GM19328 (cell line): ENCODE measurements around the gene TOGARAM1.
A peak's percentile ranks its signal among the peaks of the same experiment; 100 is the strongest.

Experiments
- ATAC-seq: cut with Tn5 transposase; IDR thresholded peaks from one replicate; pipeline ENCODE4 v1.9.1; 2021; ENCODE audit warnings: mild to moderate bottlenecking, moderate library complexity; ENCODE audit not compliant: unreplicated experiment

The TOGARAM1 gene, protein sequence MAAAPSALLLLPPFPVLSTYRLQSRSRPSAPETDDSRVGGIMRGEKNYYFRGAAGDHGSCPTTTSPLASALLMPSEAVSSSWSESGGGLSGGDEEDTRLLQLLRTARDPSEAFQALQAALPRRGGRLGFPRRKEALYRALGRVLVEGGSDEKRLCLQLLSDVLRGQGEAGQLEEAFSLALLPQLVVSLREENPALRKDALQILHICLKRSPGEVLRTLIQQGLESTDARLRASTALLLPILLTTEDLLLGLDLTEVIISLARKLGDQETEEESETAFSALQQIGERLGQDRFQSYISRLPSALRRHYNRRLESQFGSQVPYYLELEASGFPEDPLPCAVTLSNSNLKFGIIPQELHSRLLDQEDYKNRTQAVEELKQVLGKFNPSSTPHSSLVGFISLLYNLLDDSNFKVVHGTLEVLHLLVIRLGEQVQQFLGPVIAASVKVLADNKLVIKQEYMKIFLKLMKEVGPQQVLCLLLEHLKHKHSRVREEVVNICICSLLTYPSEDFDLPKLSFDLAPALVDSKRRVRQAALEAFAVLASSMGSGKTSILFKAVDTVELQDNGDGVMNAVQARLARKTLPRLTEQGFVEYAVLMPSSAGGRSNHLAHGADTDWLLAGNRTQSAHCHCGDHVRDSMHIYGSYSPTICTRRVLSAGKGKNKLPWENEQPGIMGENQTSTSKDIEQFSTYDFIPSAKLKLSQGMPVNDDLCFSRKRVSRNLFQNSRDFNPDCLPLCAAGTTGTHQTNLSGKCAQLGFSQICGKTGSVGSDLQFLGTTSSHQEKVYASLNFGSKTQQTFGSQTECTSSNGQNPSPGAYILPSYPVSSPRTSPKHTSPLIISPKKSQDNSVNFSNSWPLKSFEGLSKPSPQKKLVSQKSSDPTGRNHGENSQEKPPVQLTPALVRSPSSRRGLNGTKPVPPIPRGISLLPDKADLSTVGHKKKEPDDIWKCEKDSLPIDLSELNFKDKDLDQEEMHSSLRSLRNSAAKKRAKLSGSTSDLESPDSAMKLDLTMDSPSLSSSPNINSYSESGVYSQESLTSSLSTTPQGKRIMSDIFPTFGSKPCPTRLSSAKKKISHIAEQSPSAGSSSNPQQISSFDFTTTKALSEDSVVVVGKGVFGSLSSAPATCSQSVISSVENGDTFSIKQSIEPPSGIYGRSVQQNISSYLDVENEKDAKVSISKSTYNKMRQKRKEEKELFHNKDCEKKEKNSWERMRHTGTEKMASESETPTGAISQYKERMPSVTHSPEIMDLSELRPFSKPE (N-terminal part only)

GRCh38 chr14:44961554-44962333 is at the start of gene TOGARAM1, which contains the start of gene KLHL28:
Gene TOGARAM1, plus strand, starts transcription at chr14:44962190. Its CDS starts 232 bp downstream, at chr14:44962422.
Gene KLHL28, minus strand, starts transcription at chr14:44961947. Its CDS starts 16,019 bp downstream, at chr14:44945928.
- ATAC-seq, result peak; percentile 95

- no peak for ATAC-seq
Observed at GRCh38 chr14:44914849-44915248, 47.1 kb upstream of the TOGARAM1 start.

DNA sequence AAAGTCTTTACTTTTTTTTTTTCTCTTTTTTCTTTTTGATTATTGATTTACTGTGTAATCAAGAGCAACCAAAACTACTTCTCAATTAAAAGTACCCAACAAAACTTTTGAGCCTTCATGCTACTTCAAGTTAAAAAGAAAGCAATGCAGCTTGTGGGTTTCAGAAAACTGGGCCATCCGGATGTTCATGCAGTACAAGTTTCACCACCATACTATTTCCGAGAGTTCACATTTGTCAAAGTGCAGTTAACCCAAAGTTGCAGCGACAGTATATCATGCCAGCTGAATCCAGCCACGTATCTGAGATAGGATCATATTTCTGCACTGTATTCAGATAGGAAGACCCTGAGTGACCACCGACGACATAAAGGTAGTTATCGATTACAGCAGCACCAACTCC is 33.2 kb upstream of the TOGARAM1 start:
- no peak for ATAC-seq

DNA sequence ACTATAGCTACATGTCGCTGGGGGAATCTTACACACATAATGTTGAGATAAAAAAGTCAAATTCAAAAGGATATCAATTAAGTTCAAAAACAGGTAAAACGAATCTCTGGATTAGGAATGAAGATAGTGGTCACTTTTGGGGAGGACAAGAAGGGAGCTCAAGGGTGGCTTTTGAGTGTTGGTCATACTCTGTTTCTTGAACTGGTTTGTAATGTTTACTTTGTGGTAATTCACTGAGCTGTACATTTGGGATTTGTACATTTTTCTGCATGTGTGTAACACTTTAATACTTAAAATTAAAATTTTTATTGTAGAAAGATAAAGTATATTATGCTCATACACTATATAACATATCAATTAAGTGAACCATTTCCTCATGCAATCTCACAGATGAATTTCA is 26.8 kb upstream of the TOGARAM1 start:
- ATAC-seq, result no peak

GRCh38 chr14:44937547-44937946 is 24.4 kb upstream of the TOGARAM1 start:
- ATAC-seq, result no peak

- no peak for ATAC-seq
Observed at GRCh38 chr14:44940211-44940610, 21.8 kb upstream of the TOGARAM1 start.

GRCh38 chr14:44940944-44941343 is 21.0 kb upstream of the TOGARAM1 start:
- ATAC-seq, result no peak

DNA sequence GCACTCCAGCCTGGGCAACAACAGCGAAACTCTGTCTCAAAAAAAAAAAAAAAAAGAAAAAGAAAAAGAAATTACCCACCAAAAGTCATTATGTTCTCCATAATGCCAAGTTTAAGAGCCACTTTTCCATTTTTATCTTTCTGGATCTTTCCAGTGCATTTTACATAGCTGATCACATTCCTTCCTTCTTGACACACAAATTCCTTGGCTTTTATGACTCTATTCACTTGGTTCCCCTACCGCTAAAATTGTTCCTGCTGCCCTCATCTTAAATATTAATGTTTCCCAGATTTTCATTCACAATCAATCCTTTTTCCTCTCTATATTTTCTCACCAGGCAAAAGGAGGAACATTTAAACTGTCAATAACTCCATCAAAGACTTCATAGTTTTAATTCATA is 20.4 kb upstream of the TOGARAM1 start:
- ATAC-seq, result no peak

GRCh38 chr14:44942436-44942835 is 19.6 kb upstream of the TOGARAM1 start:
- ATAC-seq, result no peak

- ATAC-seq, result no peak
Observed at GRCh38 chr14:44944107-44944506, 17.9 kb upstream of the TOGARAM1 start.

DNA sequence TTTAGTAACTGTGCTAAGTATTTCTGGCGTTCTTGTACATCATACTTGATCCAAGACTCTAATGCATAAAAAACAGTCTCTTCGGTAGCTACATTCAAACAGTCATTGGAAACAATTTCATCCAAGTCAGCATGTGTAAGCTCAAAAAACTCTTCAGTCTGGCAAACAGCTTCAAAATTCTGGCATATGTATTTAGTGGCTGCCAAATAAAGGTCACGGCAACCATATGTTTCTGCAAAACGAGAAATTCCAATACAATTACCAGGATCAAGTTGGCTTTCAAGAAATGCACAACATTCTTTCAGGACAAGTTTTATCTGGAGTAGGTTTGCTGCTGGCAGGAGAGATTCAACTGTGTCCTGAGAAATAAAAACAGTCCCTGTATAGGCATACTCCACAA is 16.7 kb upstream of the TOGARAM1 start:
- ATAC-seq, result no peak

GRCh38 chr14:44951051-44951450 is 10.9 kb upstream of the TOGARAM1 start:
- ATAC-seq, result no peak

DNA sequence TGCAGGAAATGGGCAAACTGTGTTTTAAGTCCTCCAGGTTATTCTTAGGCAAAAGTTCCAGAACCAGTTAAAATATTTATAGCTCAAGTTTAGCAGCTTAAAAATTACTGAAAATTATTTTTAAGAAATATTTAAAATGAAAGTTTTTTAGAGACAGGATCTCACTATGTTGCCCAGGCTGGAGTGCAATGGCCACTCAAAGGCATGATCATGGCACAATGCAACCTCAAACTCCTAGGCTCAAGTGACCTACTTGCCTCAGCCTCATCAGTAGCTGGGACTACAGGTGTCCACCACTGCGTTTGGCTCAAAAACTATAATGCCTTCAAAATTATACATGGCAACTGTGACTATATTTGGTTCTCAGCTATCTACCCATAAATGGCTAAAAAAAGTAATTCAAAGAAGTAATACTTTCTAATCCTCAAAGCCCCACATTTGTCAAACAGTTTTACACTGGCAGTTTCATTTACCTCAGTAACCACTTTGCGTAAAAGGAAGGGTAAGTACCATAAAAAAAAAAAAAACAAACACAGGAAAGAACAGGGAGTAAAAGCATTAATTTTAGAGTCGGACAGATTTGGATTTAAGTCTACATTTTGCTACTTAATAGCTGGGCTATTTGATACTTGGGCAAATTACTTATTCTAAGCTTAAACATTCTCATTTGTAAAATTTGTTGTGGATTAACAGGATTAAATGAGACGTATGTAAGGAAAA is 9.4 kb upstream of the TOGARAM1 start:
- ATAC-seq, result no peak

DNA sequence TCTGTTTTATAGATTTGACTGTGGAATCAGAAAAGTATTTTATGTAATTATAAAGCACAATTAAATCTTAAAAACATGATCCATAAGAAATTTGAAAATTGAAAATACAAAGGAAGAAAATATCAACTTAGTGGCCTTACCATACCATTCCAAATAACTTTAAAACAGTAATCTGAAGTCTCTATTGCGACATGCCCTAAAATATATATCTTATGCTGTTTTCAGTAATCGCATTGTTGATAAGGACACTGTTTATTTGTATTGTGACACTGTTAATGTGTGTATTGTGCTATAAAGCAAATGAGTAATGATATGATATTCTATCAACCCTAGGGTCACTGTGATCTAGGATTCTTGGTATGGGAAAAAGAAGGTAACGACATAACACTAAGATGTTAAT is 7.2 kb upstream of the TOGARAM1 start:
- no peak for ATAC-seq

DNA sequence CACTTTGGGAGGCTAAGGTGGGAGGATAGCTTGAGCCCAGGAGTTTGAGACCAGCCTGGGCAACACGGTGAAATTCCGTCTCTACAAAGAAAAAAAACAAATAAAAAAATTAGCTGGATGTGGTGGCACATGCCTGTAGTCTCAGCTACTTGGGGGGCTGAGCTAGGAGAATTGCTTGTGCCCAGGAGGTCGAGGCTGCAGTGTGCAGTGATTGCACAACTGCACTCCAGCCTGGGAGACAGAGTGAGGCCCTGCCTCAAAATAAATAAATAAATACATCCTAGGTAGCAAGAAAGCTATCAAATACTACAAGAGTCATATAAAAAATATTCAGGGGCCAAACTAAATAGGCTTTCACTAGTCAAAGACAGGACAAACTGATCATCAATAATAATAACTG is 6.5 kb upstream of the TOGARAM1 start:
- ATAC-seq, result no peak

GRCh38 chr14:44956866-44957265 is 5.1 kb upstream of the TOGARAM1 start:
- no peak for ATAC-seq

GRCh38 chr14:44959538-44959937 is 2.5 kb upstream of the TOGARAM1 start:
- ATAC-seq, result no peak

- ATAC-seq, result no peak
Observed at GRCh38 chr14:44960146-44960545, 1.8 kb upstream of the TOGARAM1 start.

DNA sequence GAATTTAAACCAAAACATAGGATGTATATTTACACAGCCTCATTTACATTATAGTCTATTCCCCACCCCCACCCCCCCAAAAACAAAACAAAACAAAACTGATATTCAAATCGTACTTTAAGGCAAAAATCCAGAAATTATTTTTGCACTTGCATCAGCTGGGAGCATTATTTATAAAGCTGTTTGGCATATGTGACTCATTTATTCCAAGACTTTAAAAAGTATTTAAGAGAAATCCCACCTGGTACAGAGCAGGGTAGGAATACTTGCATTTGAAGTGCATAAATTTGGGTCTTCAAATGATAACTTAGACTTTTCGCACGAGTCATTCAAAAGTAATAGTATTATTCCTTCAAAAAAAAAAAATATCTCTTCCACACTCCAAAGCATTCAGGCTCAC is 1.3 kb upstream of the TOGARAM1 start:
- no peak for ATAC-seq

DNA sequence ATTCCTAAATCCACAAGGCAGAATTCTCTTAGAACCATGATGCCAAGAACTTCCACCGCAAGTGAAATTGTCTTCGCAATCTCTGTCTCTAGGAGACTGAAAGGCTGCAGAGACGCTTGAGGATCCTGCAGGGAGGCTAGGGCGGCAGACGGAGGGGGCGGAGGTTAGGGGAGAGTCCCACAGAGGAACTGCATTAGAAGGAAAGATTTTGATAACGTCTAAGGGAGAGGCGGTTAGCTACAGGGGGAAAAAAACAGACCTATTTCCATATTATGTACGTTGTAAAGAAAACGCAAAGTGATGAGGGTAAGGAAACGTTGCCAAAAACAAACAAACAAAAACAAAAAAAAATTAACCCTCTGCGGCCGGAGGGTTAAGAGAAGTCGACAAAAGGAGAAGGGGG is 838 bp upstream of the TOGARAM1 start:
- ATAC-seq, result peak; percentile 15
